DND-41 (cell line): ENCODE results near the gene TBX19.
A peak's percentile ranks its signal among the peaks of the same experiment; 100 is the strongest.

ENCODE experiments used
- ATAC-seq: fragments of 200-7000 bp; cut with Tn5 transposase; 3 replicates; pipeline ENCODE4 v1.9.1; 2021; ENCODE audit warnings: low read depth; ENCODE audit not compliant: insufficient read depth
- DNase-seq: peaks from one replicate; pipeline ENCODE4 v3.0.0-alpha.2; 2020
- H2AFZ ChIP-seq: 2 replicates; pipeline ENCODE4 v1.6.0; 2012; ENCODE audit warnings: low read depth, low read length
- H3K27ac ChIP-seq: 2 replicates; pipeline ENCODE4 v1.5.1; 2012; ENCODE audit warnings: low read length, inconsistent platforms
- H3K27me3 ChIP-seq: fragments of 200-600 bp; sonication (generic); 2 replicates; pipeline ENCODE4 v1.6.0; 2012; ENCODE audit warnings: low read length, mild to moderate bottlenecking, inconsistent platforms; ENCODE audit not compliant: insufficient read depth, poor library complexity
- H3K36me3 ChIP-seq: 2 replicates; pipeline ENCODE4 v1.5.1; 2012; ENCODE audit warnings: low read length, inconsistent platforms; ENCODE audit not compliant: insufficient read depth
- H3K4me1 ChIP-seq: 2 replicates; pipeline ENCODE4 v1.5.1; 2012; ENCODE audit warnings: mild to moderate bottlenecking, low read length; ENCODE audit not compliant: insufficient read depth
- H3K4me2 ChIP-seq: 2 replicates; pipeline ENCODE4 v1.6.0; 2012; ENCODE audit warnings: mild to moderate bottlenecking, moderate library complexity, low read length, inconsistent platforms; ENCODE audit not compliant: insufficient read depth
- H3K4me3 ChIP-seq, 2 experiments: fragments of 200-600 bp in 1 of 2; shearing (Covaris generic) in 1 of 2; 2 replicates each; pipeline ENCODE4 v1.5.1; 2012 to 2016; ENCODE audit warnings: inconsistent platforms in 2 of 2, low read length in 2 of 2, mild to moderate bottlenecking in 2 of 2, low read depth in 1 of 2, moderate library complexity in 1 of 2
- H3K79me2 ChIP-seq: 2 replicates; pipeline ENCODE4 v1.6.0; 2012; ENCODE audit warnings: low read length, inconsistent platforms; ENCODE audit not compliant: insufficient read depth
- H3K9ac ChIP-seq: 2 replicates; pipeline ENCODE4 v1.6.0; 2012; ENCODE audit warnings: low read depth, mild to moderate bottlenecking, inconsistent platforms, low read length, moderate library complexity
- H3K9me3 ChIP-seq: 2 replicates; pipeline ENCODE4 v1.5.1; 2012; ENCODE audit warnings: low read length, moderate library complexity, mild to moderate bottlenecking, inconsistent platforms; ENCODE audit not compliant: insufficient read depth, severe bottlenecking
- H4K20me1 ChIP-seq: 2 replicates; pipeline ENCODE4 v1.6.0; 2012; ENCODE audit warnings: low read length; ENCODE audit not compliant: insufficient read depth
- CTCF ChIP-seq: IDR thresholded peaks from 2 replicates; pipeline ENCODE4 v1.5.1; 2012; ENCODE audit warnings: borderline replicate concordance, low read length, moderate library complexity, mild to moderate bottlenecking; ENCODE audit not compliant: poor library complexity, severe bottlenecking; ENCODE audit errors: extremely low read depth
- EZH2 ChIP-seq: IDR thresholded peaks from 3 replicates; pipeline ENCODE4 v1.6.1; 2012; ENCODE audit warnings: borderline replicate concordance, low read depth, mild to moderate bottlenecking, moderate library complexity, low read length, inconsistent platforms; ENCODE audit not compliant: severe bottlenecking

TBX19 gene

DNA sequence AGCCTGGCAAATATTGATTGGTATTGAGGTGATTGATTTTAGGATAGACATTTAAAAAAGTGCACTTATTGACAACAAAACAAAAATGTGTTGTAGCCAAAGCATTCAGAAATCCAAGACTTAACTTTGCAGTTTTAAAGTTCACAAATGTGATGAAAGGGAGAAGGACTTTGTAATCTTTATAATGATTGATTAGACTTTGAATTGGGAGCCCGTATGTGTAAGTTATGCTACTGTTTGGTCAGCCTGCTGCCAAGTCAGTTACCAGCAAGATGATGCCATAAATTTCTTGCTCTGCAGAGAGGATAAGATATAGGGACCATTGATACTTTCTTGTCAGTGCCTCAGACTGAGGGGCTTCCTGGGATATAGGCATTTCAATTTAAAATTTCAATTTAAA is 39.5 kb downstream of the TBX19 start:
- DNase-seq (no peak), ATAC-seq (no peak)
- TF ChIP-seq CTCF (no peak), EZH2 (no peak)
- Histone ChIP-seq H3K4me1 (no peaks in the 10 kb centered on the region), H3K4me2 (no peak overlapping the region), H4K20me1 (no peaks in the 10 kb centered on the region), H3K79me2 (no peaks in the 10 kb centered on the region), H3K9ac (no peak overlapping the region), H3K36me3 (no peaks in the 10 kb centered on the region), H3K27ac (no peak overlapping the region), H3K9me3 (peaks cover 2% of the 10 kb centered on the region), H2AFZ (no peak overlapping the region), H3K4me3 (no peak overlapping the region), H3K27me3 (no peaks in the 10 kb centered on the region)

GRCh38 chr1:168320800-168321450 is 40.2 kb downstream of the TBX19 start:
- Histone ChIP-seq H3K4me1 (no peaks in the 10 kb centered on the region), H3K9ac (no peak overlapping the region), H3K4me2 (no peak overlapping the region), H3K36me3 (no peaks in the 10 kb centered on the region), H3K27me3 (no peaks in the 10 kb centered on the region), H3K9me3 (peaks cover 2% of the 10 kb centered on the region), H3K27ac (no peak overlapping the region), H3K4me3 (no peak overlapping the region), H4K20me1 (no peaks in the 10 kb centered on the region), H3K79me2 (no peaks in the 10 kb centered on the region), H2AFZ (no peak overlapping the region)
- DNase-seq (no peak), ATAC-seq (no peak)
- TF ChIP-seq CTCF (no peak), EZH2 (no peak)

- Histone ChIP-seq H4K20me1 (no peaks in the 10 kb centered on the region), H3K36me3 (no peaks in the 10 kb centered on the region), H3K4me1 (no peaks in the 10 kb centered on the region), H3K27ac (no peak overlapping the region), H3K4me2 (no peak overlapping the region), H2AFZ (no peak overlapping the region), H3K9me3 (peaks cover 2% of the 10 kb centered on the region), H3K4me3 (no peak overlapping the region), H3K27me3 (no peaks in the 10 kb centered on the region), H3K9ac (no peak overlapping the region), H3K79me2 (no peaks in the 10 kb centered on the region)
- TF ChIP-seq EZH2 (no peak), CTCF (peak; percentile 42)
- 0 out of 3 replicates have a peak, but pooled peaks have one; percentile 48 for ATAC-seq
- DNase-seq, result no peak
Measured at GRCh38 chr1:168321945-168322344, 41.3 kb downstream of the TBX19 start.
